ENCODE data around the gene PTCSC3. TPM values are rescaled to one million over a fixed set of nuclear protein-coding genes. Genes with fewer than 3 reads are reported as not detected.

The PTCSC3 gene
- total and polyA plus RNA-seq, 9 of the 15 experiments (the other 6 are each of a cell fraction or from before 2014, with no cell fraction given), result not detected

- Histone ChIP-seq H3K9me1 (ENCODE audit: control insufficient read depth, insufficient read depth, low read length) (no peaks in the 10 kb centered on the region), H3K79me2 (ENCODE audit: control insufficient read depth, insufficient read depth, low read length) (no peaks in the 10 kb centered on the region), H3K27ac (ENCODE audit: extremely low read depth, low read depth, low read length) (no peak overlapping the region), H4K20me1 (replicated peaks; ENCODE audit: control insufficient read depth, insufficient read depth, low read length) (no peaks in the 10 kb centered on the region), H2AFZ (ENCODE audit: low read depth, low read length) (no peak overlapping the region), H3K4me1 (replicated peaks in 1 of 2; ENCODE audit: control insufficient read depth in 2 of 2, insufficient read depth in 2 of 2, low read length in 2 of 2) (no peaks in the 10 kb centered on the region), H3K36me3 (ENCODE audit: control insufficient read depth, insufficient read depth, low read length) (no peaks in the 10 kb centered on the region), H3K9ac (ENCODE audit: insufficient read depth in 1 of 2, low read depth in 2 of 2, low read length in 2 of 2) (no peak overlapping the region), H3K4me2 (ENCODE audit: insufficient read depth, low read length) (no peak overlapping the region), H3K27me3 (ENCODE audit: control insufficient read depth in 2 of 2, insufficient read depth in 2 of 2, low read length in 2 of 2) (no peaks in the 10 kb centered on the region; a peak in 1 of 5 replicates), H3K4me3 (no peak overlapping the region), H3K9me3 (replicated peaks; ENCODE audit: control insufficient read depth, insufficient read depth, low read depth, low read length) (no peaks in the 10 kb centered on the region)
- DNase-seq (ENCODE audit: extremely low read depth in 1 of 4, low spot score in 3 of 4) (no peak), FAIRE-seq (no peak), ATAC-seq (no peak)
- intact Hi-C loops (cut with micrococcal nuclease), result no loop called here
- in situ Hi-C loops (cut with MboI), result no loop called here
- TF ChIP-seq SOX6 (IDR thresholded peaks at IDR 0.05), result no peak
- WGBS (ENCODE audit: insufficient coverage, low coverage, missing lambda C conversion rate), result 0% methylated on average over 1 of the region's 1 CpG
- no TSS peak for BruUV-seq (replicated peaks)
- CTCF ChIA-PET (ENCODE audit: low intra/inter-chr PET ratio), result no interaction called here
- POLR2A ChIA-PET, result interaction anchor here (0.7 kb wide), 1 partner anchor 9 kb away, joined by 3 read pairs; no protein-coding TSS in a partner anchor
These were observed 79.2 kb downstream of the PTCSC3 start for GRCh38 chr14:36097356-36097755.

- in situ Hi-C loops (cut with MboI) (no loop called here), intact Hi-C loops (cut with micrococcal nuclease) (no loop called here)
- no peaks in the 10 kb centered on the region for H3K79me2 ChIP-seq (ENCODE audit: control insufficient read depth, insufficient read depth, low read length)
- DNase-seq (ENCODE audit: extremely low read depth in 1 of 4, low spot score in 3 of 4) (no peak), FAIRE-seq (no peak), ATAC-seq (no peak)
- ChIA-PET POLR2A (no interaction called here), CTCF (ENCODE audit: low intra/inter-chr PET ratio) (no interaction called here)
- no peaks in the 10 kb centered on the region for H3K9me3 ChIP-seq (replicated peaks; ENCODE audit: control insufficient read depth, insufficient read depth, low read depth, low read length)
- no peaks in the 10 kb centered on the region for H4K20me1 ChIP-seq (replicated peaks; ENCODE audit: control insufficient read depth, insufficient read depth, low read length)
- no peaks in the 10 kb centered on the region for H3K36me3 ChIP-seq (ENCODE audit: control insufficient read depth, insufficient read depth, low read length)
- H3K4me3 ChIP-seq, result no peak overlapping the region
- H3K4me2 ChIP-seq (ENCODE audit: insufficient read depth, low read length), result no peak overlapping the region
- H3K27ac ChIP-seq (ENCODE audit: extremely low read depth, low read depth, low read length), result no peak overlapping the region
- no peak overlapping the region for H3K9ac ChIP-seq (ENCODE audit: insufficient read depth in 1 of 2, low read depth in 2 of 2, low read length in 2 of 2)
- TF ChIP-seq EP300 (IDR thresholded peaks at IDR 0.05; ENCODE audit: low read length) (no peak), NR3C1 (CRISPR knock-in tag; IDR thresholded peaks at IDR 0.05) (no peak)
- H3K4me1 ChIP-seq (replicated peaks in 1 of 2; ENCODE audit: control insufficient read depth in 2 of 2, insufficient read depth in 2 of 2, low read length in 2 of 2), result no peaks in the 10 kb centered on the region
- no peak overlapping the region for H2AFZ ChIP-seq (ENCODE audit: low read depth, low read length)
- no peaks in the 10 kb centered on the region for H3K27me3 ChIP-seq (ENCODE audit: control insufficient read depth in 2 of 2, insufficient read depth in 2 of 2, low read length in 2 of 2)
- no TSS peak for BruUV-seq (replicated peaks)
- H3K9me1 ChIP-seq (ENCODE audit: control insufficient read depth, insufficient read depth, low read length), result no peaks in the 10 kb centered on the region
These were observed 80.4 kb downstream of the PTCSC3 start for GRCh38 chr14:36096090-36096489.

Measured in K562 (cell line).